ENCODE measurements around the gene MRTFA.
"Not testable (repeated sequence)": the region's sequence is repeated elsewhere in the genome, so short reads cannot be mapped to it uniquely, and the experiment has no call there.

MRTFA gene

DNA sequence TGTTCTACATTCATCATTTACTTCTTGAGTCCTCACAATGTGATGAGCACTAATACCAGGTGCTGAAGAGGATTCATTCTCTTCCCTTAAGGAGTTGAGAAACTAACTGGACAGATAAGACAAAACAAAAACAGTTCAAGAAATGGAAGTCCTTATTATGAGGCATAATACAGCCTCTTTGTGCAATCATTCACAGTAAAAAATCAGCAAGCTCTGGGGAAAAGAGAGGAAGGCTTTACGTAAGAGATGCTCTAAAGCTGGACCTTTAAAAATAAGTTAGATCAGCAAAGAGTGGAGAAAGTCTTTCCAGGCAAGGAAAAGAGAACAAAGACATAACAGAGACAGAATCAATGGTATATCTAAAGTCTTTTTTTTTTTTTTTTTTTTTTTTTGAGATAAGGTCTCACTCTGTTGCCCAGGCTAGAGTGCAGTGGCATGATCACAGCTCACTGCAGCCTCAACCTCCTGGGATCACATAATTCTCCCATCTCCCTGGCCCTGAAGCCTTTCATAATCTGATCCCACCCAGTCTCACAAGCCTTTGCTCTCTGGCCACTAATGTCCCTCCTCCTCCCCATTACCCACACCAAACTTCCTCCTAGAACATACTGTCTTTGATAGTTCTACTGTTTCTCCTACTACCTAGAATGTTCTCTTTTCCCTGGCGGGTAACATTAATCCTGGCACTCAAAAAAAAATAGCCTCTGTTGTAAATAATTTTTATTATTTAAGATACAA, 40.9 kb downstream of the MRTFA start:
- DNase-seq (ENCODE audit: low read depth in 2 of 2): no peak

DNA sequence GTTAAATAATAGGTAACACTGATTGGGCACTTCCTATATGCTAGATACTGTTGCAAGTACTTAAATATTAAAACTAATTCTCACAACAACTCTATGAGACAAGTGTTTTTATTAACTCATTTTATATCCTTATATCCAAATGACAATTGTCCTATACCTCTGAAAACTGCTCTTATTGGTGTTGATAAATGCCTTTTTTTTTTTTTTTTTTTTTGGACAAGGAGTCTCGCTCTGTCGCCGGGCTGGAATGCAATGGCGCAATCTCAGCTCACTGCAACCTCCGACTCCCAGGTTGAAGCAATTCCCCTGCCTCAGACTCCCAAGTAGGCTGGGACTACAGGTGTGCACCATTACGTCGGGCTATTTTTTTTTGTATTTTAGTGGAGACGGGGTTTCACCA, 41.6 kb downstream of the MRTFA start:
- DNase-seq (ENCODE audit: low read depth in 2 of 2): no peak

DNA sequence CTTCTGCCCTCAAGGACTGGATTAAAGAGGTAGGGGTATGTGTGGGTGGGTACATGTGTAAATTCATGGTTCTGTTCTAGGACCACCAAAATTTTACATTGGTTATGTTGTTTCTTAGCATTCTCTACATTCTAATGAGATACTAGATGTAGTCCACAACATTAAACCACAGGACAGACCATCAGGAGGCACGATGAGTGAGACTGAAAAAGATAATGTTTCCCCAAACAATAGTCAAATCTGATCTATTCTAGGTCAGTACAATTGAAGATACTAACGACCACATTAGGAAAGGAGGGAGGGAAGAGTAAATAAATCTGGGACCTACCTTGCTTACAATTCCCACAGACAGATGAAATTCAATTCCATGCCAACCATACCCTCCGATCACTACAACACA, 42.2 kb downstream of the MRTFA start:
- no peak for DNase-seq (ENCODE audit: low read depth in 2 of 2)

DNA sequence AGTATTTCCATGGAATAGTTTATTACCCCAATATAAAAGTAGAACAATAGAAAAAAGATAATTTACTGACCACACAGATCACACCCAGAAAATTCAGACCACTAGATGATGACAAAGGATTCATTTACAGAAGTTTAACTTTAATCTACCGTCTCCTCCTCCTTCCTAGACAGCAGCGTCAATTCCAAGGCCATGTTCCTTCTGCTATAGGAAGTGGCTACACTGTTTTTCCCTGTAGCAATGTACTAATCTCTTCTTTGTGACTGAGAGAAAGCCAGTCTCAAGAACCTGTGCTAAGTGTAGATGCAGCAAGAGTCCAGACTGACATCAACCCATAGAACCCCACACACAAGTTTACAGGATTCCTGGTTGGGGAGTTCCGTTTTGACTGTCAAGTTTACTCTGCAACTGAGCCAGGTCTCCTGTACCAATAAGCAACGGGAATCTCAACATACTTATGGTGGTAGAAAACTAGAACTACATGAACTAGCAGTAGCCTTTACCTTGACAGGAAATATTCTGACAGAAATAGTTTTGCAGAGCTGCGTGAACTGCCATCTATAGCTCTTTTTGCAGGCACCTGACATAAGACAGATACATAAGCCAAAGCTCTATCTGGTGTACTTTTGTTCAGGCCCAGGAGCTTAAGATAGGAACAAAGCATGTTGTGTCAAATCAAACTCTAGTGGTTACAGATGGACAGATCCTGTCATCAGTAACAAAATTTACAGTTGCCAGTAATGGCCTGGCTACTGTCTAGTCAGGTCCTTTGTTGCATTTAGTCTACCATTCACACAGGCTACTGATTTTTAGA, 42.9 kb downstream of the MRTFA start:
- no peak for DNase-seq (ENCODE audit: low read depth in 2 of 2)

- no peak for DNase-seq (ENCODE audit: low read depth in 2 of 2)
These were observed 44.0 kb downstream of the MRTFA start for GRCh38 chr22:40592352-40593113.

GRCh38 chr22:40588726-40589125, 47.8 kb downstream of the MRTFA start:
- DNase-seq (ENCODE audit: low read depth in 2 of 2): no peak

- no peak for DNase-seq (ENCODE audit: low read depth in 2 of 2)
These were observed 49.7 kb downstream of the MRTFA start for GRCh38 chr22:40586781-40587180.

DNA sequence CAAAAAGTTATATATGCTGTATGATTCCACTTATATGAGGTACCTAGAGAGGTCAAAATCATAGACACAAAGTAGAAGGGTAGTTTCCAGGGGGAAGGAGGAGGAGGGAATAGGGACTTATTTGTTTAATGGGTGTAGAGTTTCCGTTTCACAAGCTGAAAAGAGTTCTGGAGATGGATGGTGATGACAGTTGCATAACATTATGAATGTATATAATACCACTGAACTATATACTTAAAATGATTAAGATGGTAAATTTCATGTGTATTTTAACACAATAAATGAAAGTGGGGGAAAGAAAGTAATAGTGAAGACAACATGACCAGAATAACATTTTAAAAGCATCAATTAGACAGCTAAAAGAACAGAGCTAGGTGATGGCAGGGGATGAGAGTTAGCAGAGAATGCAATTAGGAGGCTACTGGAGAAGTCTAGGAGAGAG, 51.2 kb downstream of the MRTFA start:
- no peak for DNase-seq (ENCODE audit: low read depth in 2 of 2)

DNA sequence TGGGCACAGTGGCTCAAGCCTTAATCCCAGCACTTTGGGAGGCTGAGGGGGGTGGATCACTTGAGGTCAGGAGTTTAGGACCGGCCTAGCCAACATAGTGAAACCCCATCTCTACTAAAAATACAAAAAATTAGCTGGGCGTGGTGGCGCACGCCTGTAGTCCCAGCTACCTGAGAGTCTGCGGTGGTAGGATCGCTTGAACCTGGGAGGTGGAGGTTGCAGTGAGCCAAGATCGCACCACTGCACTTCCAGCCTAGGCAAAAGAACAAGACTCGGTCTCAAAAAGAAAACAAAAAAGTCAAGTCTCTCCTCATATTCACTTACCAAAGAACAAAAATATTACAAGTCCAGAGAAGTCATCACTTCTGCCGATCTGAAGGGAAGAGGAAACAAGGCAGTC, 51.8 kb downstream of the MRTFA start:
- not testable (repeated sequence) for DNase-seq (ENCODE audit: low read depth in 2 of 2)

DNA sequence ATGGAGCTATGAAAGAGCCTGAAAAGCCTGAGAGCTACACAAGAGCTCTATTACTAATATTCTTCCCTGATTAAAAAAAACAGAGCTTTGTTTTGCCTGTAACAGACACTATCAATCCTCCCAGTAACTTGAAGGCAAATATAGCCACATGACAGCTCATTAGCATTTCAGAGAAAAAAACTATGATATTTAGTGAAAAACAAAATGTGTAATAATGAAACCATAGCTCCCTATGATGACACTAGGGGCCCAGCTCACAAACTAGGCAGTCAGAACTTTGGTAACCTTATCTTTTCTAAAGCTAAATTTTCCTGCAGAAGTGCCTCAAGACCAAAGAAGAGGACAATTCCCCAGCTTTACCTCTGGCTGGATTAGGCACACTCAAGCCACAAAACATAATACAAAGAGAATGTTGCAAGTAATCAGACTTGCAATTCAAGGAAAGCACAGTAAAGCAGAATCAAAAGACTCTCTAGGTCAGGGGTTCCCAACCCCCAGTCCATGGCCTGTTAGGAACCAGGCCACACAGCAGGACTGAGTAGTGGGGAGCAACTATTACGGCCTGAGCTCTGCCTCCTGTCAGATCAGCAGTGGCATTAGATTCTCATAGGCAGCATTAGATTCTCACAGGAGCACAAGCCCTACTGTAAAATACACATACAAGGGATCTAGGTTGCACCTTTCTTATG, 53.3 kb downstream of the MRTFA start:
- DNase-seq (ENCODE audit: low read depth in 2 of 2): no peak

GRCh38 chr22:40582063-40582462, 54.5 kb downstream of the MRTFA start:
- no peak for DNase-seq (ENCODE audit: low read depth in 2 of 2)

- DNase-seq (ENCODE audit: low read depth in 2 of 2): no peak
These were observed 55.9 kb downstream of the MRTFA start for GRCh38 chr22:40580631-40581030.

DNA sequence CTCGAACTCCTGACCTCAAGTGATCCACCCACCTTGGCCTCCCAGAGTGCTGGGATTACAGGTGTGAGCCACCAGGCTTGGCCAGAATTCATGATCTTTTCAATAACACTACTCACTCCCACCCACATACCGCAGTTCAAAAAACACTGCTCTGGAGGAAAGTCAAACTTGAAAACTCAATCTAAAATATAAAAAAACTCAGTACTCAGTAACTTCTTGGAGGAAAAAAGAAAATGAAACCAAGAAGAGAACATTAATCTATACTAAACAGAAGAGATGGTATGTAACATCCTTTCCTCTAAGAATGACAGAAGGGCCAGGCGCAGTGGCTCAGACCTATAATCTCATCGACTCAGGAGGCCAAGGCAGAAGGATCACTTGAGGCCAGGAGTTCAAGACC, 58.3 kb downstream of the MRTFA start:
- no peak for DNase-seq (ENCODE audit: low read depth in 2 of 2)

DNA sequence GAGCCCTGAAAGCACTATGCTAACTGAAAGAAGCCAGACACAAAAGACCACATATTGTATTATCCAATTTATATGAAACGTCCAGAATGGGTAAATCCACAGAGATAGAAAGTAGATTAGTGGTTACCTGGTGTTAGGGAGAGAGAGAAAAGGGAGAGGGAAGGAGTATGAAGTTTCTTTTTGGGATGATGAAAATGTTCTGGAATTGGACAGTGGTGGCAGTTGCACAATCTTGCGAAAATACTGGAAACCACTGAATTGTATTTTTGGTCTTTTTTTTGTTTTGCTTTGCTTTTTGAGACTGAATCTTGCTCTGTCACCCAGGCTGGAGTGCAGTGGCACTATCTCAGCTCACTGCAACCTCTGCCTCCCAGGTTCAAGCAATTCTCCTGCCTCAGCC, 63.5 kb downstream of the MRTFA start:
- no peak for DNase-seq (ENCODE audit: low read depth in 2 of 2)

DNA sequence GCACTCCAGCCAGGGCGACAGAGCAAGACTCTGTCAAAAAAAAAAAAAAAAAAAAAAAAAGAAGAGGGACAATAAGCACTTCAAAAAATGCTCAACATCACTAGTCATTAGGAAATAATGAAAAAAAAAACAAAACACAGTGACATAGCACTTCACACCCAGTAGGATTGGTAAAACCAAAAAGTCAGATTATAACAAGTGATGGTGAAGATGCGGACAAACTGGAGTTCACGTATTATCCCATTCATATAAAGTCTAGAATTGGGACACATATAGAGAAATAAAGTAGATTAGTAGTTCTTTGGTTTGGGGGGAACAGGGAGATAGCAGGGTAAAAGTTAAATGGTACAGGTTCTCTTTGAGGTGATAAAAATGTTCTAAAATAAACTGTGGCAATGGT, 64.6 kb downstream of the MRTFA start:
- no peak for DNase-seq (ENCODE audit: low read depth in 2 of 2)

DNA sequence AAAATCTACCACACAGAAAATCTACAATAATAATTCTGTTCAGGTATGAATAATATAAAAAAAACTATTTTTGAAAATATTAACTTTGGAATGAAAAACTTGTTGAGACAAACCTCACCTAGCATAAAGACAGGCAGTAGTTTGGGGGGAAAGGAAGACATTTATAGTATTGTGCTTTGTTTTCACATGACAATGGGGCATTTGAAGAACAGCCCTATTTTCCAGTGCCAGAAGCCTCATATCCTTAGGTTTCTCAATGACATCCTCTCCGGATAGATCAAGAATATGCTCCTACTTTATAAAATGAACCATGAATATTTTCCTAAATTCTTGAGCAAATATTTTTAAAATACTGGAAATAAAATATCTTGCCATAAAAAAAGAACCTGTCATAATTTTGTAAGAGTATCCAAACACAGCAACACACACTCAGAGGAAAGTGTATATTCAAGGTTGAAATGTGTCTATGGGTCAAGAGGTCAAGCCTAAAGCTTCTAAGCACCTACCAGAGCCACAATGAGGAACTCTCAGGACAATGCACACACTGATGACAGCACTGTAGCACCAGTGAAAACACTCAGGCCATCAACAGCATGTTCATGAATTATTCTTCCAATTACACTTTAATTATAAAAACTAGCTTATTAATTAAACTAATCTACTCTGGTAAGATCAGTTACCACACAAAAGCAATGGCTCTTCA, 68.7 kb downstream of the MRTFA start:
- no peak for DNase-seq (ENCODE audit: low read depth in 2 of 2)

GRCh38 chr22:40567106-40567505, 69.4 kb downstream of the MRTFA start:
- DNase-seq (ENCODE audit: low read depth in 2 of 2): no peak

- DNase-seq (ENCODE audit: low read depth in 2 of 2): no peak
These were observed 75.5 kb downstream of the MRTFA start for GRCh38 chr22:40560994-40561515.

DNA sequence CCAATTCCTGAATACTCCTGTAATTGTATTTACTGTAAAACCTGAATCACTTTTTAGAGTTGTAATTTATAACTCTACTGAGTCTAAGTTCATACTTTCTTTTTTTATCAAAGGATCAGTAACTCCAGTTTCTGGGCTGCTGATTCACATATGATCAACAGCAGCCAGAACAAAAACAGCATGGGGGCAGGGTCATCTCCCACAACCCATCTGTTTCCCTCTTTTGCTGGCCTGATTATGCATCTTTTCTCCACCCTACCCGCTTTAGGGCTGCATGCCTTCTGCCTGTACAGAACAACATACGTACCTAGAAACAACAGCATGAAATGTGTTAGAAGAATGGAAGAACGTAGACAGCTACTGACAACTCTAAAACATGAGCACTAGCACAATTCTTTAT, 76.0 kb downstream of the MRTFA start:
- no peak for DNase-seq (ENCODE audit: low read depth in 2 of 2)

DNA sequence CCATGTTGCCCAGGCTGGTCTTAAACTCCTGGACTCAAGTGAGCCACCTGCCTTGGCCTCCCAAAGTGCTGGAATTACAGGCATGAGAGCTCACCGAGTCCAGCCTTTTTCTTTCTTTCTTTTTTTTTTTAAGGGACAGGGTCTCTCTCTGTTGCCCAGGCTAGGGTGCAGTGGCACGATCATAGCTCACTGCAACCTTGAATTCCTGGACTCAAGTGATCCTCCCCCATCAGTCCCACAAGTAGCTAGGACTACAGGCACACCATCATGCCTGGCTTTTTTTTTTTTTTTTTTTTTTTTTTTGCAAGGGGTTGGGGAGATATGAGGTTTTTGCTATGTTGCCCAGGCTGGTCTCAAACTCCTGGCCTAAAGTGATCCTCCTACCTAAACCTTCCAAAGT, 78.5 kb downstream of the MRTFA start:
- no peak for DNase-seq (ENCODE audit: low read depth in 2 of 2)

DNA sequence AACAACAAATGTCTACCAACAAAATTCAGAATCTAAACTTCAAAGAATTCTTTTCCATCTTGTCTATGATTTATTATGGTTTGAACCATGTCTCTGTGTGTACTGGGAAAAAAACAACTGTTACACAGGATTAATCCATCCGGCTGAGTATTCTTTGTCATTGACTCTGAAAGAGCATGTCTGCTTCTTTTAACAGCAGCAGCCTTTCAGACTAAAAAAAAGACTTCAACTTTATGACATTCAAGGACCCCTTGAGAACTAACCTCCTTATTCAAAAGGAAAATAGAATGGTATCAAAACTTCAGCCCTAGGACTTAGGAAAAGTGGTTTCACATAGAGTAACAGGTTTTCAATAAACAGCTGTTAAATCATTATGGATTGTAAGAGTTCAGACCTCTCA, 79.9 kb downstream of the MRTFA start:
- DNase-seq (ENCODE audit: low read depth in 2 of 2): no peak

Data from stimulated activated CD8-positive, alpha-beta memory T cell treated with anti-CD3 and anti-CD28 coated beads, Interleukin-15, amount 100 ng/mL, for 4 hours (primary cell).